Thyroid gland (tissue), 4 donors: ENCODE data around the gene DLG3.

ENCODE experiments used
- POLR2A ChIP-seq, 2 donors: fragments of 450-650 bp; IDR thresholded peaks; one replicate each; pipeline ENCODE4 v1.6.1; 2017; ENCODE audit warnings: antibody characterized with exemption in 2 of 2, mild to moderate bottlenecking in 2 of 2, moderate library complexity in 1 of 2
- TF ChIP-seq, protein P1 (sequence below), 6 experiments: fragments of 200-600 bp in 3 of 6; fragments of 450-650 bp in 3 of 6; sonication (generic) in 3 of 6; IDR thresholded peaks; one replicate each; pipeline ENCODE4 v1.5.1; 2016 to 2019; ENCODE audit warnings: antibody characterized with exemption in 6 of 6, mild to moderate bottlenecking in 2 of 6, inconsistent platforms in 1 of 6, moderate library complexity in 1 of 6

DNA sequence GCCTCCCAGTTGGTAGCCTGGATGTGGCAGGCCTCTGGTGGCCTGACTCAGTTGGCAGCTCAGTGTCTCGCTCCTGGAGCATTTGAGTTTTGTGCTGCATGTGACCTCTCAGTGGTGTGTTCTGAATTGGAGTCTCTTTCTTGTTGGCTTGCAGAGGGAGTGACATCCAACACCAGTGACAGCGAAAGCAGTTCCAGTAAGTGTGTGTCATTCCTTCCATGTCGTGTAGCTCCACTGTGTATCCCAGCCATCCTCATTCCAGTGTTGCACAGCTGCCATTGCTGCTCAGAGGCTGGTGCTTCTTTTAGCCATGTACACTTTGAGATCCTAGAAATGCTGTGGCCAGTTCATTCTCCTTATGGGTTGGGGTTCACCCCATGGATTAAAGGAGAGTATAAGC is 52.4 kb downstream of the DLG3 start:
- TF ChIP-seq, protein P1, sequence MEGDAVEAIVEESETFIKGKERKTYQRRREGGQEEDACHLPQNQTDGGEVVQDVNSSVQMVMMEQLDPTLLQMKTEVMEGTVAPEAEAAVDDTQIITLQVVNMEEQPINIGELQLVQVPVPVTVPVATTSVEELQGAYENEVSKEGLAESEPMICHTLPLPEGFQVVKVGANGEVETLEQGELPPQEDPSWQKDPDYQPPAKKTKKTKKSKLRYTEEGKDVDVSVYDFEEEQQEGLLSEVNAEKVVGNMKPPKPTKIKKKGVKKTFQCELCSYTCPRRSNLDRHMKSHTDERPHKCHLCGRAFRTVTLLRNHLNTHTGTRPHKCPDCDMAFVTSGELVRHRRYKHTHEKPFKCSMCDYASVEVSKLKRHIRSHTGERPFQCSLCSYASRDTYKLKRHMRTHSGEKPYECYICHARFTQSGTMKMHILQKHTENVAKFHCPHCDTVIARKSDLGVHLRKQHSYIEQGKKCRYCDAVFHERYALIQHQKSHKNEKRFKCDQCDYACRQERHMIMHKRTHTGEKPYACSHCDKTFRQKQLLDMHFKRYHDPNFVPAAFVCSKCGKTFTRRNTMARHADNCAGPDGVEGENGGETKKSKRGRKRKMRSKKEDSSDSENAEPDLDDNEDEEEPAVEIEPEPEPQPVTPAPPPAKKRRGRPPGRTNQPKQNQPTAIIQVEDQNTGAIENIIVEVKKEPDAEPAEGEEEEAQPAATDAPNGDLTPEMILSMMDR (IDR thresholded peaks at IDR 0.05): no peak
- no peak for TF ChIP-seq POLR2A (IDR thresholded peaks at IDR 0.05)
